ENCODE results near the gene EHD4.

Gene EHD4

GRCh38 chr15:41980654-41981323 lies 8.4 kb upstream of the EHD4 start:
- no peak for TF ChIP-seq POLR2AphosphoS5 (IDR thresholded peaks at IDR 0.05; ENCODE audit: low read depth, low read length)
- TF ChIP-seq REST (IDR thresholded peaks at IDR 0.05; ENCODE audit: insufficient read depth in 1 of 2, low read depth in 2 of 2, low read length in 2 of 2), result no peak
- TF ChIP-seq SIN3A (IDR thresholded peaks at IDR 0.05; ENCODE audit: borderline replicate concordance, insufficient read depth, low read length), result no peak

- no peak for TF ChIP-seq REST (IDR thresholded peaks at IDR 0.05; ENCODE audit: insufficient read depth in 1 of 2, low read depth in 2 of 2, low read length in 2 of 2)
- TF ChIP-seq FOXP2 (optimal IDR thresholded peaks at IDR 0.05; ENCODE audit: borderline replicate concordance, extremely low read depth, extremely low read length, insufficient read depth), result no peak
- no peak for TF ChIP-seq SIN3A (IDR thresholded peaks at IDR 0.05; ENCODE audit: borderline replicate concordance, insufficient read depth, low read length)
- TF ChIP-seq TAF1 (IDR thresholded peaks at IDR 0.05; ENCODE audit: borderline replicate concordance, insufficient read depth, low read length), result no peak
- no peak for TF ChIP-seq POLR2AphosphoS5 (IDR thresholded peaks at IDR 0.05; ENCODE audit: low read depth, low read length)
Measured at GRCh38 chr15:41979493-41980266, 7.3 kb upstream of the EHD4 start.

GRCh38 chr15:41978534-41978933 lies 6.2 kb upstream of the EHD4 start:
- TF ChIP-seq REST (IDR thresholded peaks at IDR 0.05; ENCODE audit: insufficient read depth in 1 of 2, low read depth in 2 of 2, low read length in 2 of 2) (no peak), FOXP2 (optimal IDR thresholded peaks at IDR 0.05; ENCODE audit: borderline replicate concordance, extremely low read depth, extremely low read length, insufficient read depth) (no peak), TAF1 (IDR thresholded peaks at IDR 0.05; ENCODE audit: borderline replicate concordance, insufficient read depth, low read length) (no peak), POLR2AphosphoS5 (IDR thresholded peaks at IDR 0.05; ENCODE audit: low read depth, low read length) (no peak), SIN3A (IDR thresholded peaks at IDR 0.05; ENCODE audit: borderline replicate concordance, insufficient read depth, low read length) (no peak)

GRCh38 chr15:41977757-41978383 lies 5.5 kb upstream of the EHD4 start:
- TF ChIP-seq FOXP2 (optimal IDR thresholded peaks at IDR 0.05; ENCODE audit: borderline replicate concordance, extremely low read depth, extremely low read length, insufficient read depth), result no peak
- no peak for TF ChIP-seq SIN3A (IDR thresholded peaks at IDR 0.05; ENCODE audit: borderline replicate concordance, insufficient read depth, low read length)
- no peak for TF ChIP-seq TAF1 (IDR thresholded peaks at IDR 0.05; ENCODE audit: borderline replicate concordance, insufficient read depth, low read length)
- no peak for TF ChIP-seq REST (IDR thresholded peaks at IDR 0.05; ENCODE audit: insufficient read depth in 1 of 2, low read depth in 2 of 2, low read length in 2 of 2)

Measured in PFSK-1 (cell line).